Measurements from ENCODE around the gene EBPL. TPM values are rescaled to one million over a fixed set of nuclear protein-coding genes. Genes with fewer than 3 reads are reported as not detected.

The EBPL gene
- total and polyA plus RNA-seq, 9 of the 15 experiments (the other 6 are each of a cell fraction or from before 2014, with no cell fraction given), result 5.2 to 68.3 (median 43.0) TPM

- TF ChIP-seq POLR2G (IDR thresholded peaks at IDR 0.05; ENCODE audit: low read depth, low read length) (peak; percentile 65), ZNF174 (CRISPR knock-in tag; IDR thresholded peaks at IDR 0.05) (no peak), BRF2 (IDR thresholded peaks at IDR 0.05; ENCODE audit: borderline replicate concordance, insufficient read depth, insufficient read length) (no peak), GATAD2A (IDR thresholded peaks at IDR 0.05) (no peak), TCF7L2 (IDR thresholded peaks at IDR 0.05; ENCODE audit: low read depth, low read length) (no peak), VEZF1 (CRISPR knock-in tag; IDR thresholded peaks at IDR 0.05) (0 out of 2 replicates have a peak, but pooled peaks have one; percentile 28), NFIC (IDR thresholded peaks at IDR 0.05) (peak; percentile 48), AFF1 (IDR thresholded peaks at IDR 0.05; ENCODE audit: low read depth in 1 of 2, partially characterized antibody in 2 of 2) (peak in 1 of 2 experiments; percentile 86), ZNF134 (CRISPR knock-in tag; conservative IDR thresholded peaks at IDR 0.05) (no peak), RBBP5 (IDR thresholded peaks at IDR 0.05; ENCODE audit: borderline replicate concordance, insufficient read depth, low read length, poor library complexity, severe bottlenecking) (no peak), TFAP4 (CRISPR knock-in tag; IDR thresholded peaks at IDR 0.05; ENCODE audit: borderline replicate concordance) (peak; percentile 63; the same call in 1 of the 2 replicates), PHB2 (IDR thresholded peaks at IDR 0.05; ENCODE audit: low read depth) (no peak), U2AF1 (optimal IDR thresholded peaks at IDR 0.05; ENCODE audit: low read depth, low read length) (no peak), FOXA1 (IDR thresholded peaks at IDR 0.05; ENCODE audit: borderline replicate concordance) (no peak), TBP (optimal IDR thresholded peaks at IDR 0.05; ENCODE audit: low read depth, low read length) (peak; percentile 12), TRIM28 (IDR thresholded peaks at IDR 0.05) (no peak), ETV1 (tag; conservative IDR thresholded peaks at IDR 0.05; ENCODE audit: low read depth) (no peak), SAP30 (IDR thresholded peaks at IDR 0.05; ENCODE audit: borderline replicate concordance, insufficient read depth, low read depth, low read length, poor library complexity, severe bottlenecking) (no peak), ZNF583 (CRISPR knock-in tag; IDR thresholded peaks at IDR 0.05) (no peak), DDX20 (tag; IDR thresholded peaks at IDR 0.05; ENCODE audit: low read depth) (no peak)
These were observed 63.2 kb downstream of the EBPL start, which contains the start of gene ARL11 (continued) for GRCh38 chr13:49627831-49628652.
